Measurements from ENCODE around the gene LAMC1. TPM values are rescaled to one million over a fixed set of nuclear protein-coding genes. Genes with fewer than 3 reads are reported as not detected.

Gene LAMC1
- total and polyA plus RNA-seq, 10 of the 15 experiments (the other 5 are each of a cell fraction or from before 2014, with no cell fraction given) = 4.6 to 51.4 (median 25.6) TPM

DNA sequence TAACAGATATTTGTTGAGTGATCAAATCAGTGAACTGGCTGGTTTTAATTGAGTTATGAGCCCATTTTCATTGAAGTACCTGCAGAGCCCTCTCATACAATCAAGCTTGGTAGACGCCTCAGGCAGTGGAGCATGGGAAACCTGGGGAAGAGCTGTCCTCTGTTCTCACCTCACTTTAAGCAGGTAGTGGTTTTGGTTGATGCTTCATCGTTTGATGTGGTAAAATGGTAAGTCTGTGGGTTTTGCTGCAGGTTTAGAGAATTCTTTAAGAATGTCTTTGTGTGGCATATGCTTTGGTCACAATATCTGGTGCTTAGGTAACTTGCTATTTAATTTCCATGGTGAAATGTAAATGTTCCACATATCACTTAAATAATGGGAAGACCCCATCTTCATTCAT is 10.0 kb downstream of the LAMC1 start (continued):
- TF ChIP-seq, protein P1, sequence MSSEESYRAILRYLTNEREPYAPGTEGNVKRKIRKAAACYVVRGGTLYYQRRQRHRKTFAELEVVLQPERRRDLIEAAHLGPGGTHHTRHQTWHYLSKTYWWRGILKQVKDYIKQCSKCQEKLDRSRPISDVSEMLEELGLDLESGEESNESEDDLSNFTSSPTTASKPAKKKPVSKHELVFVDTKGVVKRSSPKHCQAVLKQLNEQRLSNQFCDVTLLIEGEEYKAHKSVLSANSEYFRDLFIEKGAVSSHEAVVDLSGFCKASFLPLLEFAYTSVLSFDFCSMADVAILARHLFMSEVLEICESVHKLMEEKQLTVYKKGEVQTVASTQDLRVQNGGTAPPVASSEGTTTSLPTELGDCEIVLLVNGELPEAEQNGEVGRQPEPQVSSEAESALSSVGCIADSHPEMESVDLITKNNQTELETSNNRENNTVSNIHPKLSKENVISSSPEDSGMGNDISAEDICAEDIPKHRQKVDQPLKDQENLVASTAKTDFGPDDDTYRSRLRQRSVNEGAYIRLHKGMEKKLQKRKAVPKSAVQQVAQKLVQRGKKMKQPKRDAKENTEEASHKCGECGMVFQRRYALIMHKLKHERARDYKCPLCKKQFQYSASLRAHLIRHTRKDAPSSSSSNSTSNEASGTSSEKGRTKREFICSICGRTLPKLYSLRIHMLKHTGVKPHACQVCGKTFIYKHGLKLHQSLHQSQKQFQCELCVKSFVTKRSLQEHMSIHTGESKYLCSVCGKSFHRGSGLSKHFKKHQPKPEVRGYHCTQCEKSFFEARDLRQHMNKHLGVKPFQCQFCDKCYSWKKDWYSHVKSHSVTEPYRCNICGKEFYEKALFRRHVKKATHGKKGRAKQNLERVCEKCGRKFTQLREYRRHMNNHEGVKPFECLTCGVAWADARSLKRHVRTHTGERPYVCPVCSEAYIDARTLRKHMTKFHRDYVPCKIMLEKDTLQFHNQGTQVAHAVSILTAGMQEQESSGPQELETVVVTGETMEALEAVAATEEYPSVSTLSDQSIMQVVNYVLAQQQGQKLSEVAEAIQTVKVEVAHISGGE (CRISPR knock-in tag; IDR thresholded peaks at IDR 0.05) = no peak
- TF ChIP-seq, protein P2, sequence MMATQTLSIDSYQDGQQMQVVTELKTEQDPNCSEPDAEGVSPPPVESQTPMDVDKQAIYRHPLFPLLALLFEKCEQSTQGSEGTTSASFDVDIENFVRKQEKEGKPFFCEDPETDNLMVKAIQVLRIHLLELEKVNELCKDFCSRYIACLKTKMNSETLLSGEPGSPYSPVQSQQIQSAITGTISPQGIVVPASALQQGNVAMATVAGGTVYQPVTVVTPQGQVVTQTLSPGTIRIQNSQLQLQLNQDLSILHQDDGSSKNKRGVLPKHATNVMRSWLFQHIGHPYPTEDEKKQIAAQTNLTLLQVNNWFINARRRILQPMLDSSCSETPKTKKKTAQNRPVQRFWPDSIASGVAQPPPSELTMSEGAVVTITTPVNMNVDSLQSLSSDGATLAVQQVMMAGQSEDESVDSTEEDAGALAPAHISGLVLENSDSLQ (IDR thresholded peaks at IDR 0.05) = no peak
- no peak for TF ChIP-seq EZH2 (IDR thresholded peaks at IDR 0.05; ENCODE audit: borderline replicate concordance, control insufficient read depth, low read depth, low read length)
- peak; percentile 56; the same call in 1 of the 2 replicates for TF ChIP-seq GATAD2B (conservative IDR thresholded peaks at IDR 0.05; ENCODE audit: low read depth)
- TF ChIP-seq KAT2A (conservative IDR thresholded peaks at IDR 0.05; ENCODE audit: control insufficient read depth, low read depth, low read length) = no peak
- no peak for TF ChIP-seq KDM1A (IDR thresholded peaks at IDR 0.05; ENCODE audit: borderline replicate concordance)
- peak; percentile 62 for TF ChIP-seq NBN (IDR thresholded peaks at IDR 0.05)
- no peak for TF ChIP-seq E4F1 (IDR thresholded peaks at IDR 0.05; ENCODE audit: borderline replicate concordance, partially characterized antibody)
- TF ChIP-seq, protein P3, sequence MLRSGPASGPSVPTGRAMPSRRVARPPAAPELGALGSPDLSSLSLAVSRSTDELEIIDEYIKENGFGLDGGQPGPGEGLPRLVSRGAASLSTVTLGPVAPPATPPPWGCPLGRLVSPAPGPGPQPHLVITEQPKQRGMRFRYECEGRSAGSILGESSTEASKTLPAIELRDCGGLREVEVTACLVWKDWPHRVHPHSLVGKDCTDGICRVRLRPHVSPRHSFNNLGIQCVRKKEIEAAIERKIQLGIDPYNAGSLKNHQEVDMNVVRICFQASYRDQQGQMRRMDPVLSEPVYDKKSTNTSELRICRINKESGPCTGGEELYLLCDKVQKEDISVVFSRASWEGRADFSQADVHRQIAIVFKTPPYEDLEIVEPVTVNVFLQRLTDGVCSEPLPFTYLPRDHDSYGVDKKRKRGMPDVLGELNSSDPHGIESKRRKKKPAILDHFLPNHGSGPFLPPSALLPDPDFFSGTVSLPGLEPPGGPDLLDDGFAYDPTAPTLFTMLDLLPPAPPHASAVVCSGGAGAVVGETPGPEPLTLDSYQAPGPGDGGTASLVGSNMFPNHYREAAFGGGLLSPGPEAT (IDR thresholded peaks at IDR 0.05; ENCODE audit: low read depth) = peak; percentile 77
- no peak for TF ChIP-seq WRNIP1 (IDR thresholded peaks at IDR 0.05; ENCODE audit: borderline replicate concordance, low read depth, low read length)
- no peak for TF ChIP-seq KLF5 (IDR thresholded peaks at IDR 0.05; ENCODE audit: partially characterized antibody)
- no peak for TF ChIP-seq RCOR1 (conservative IDR thresholded peaks at IDR 0.05; ENCODE audit: low read depth, low read length)
- no peak for TF ChIP-seq NFYA (IDR thresholded peaks at IDR 0.05; ENCODE audit: borderline replicate concordance, low read depth, low read length)
- peak; percentile 99 for TF ChIP-seq TCF7 (IDR thresholded peaks at IDR 0.05; ENCODE audit: borderline replicate concordance)
- TF ChIP-seq YBX1 (IDR thresholded peaks at IDR 0.05) = no peak
- TF ChIP-seq FOS (IDR thresholded peaks at IDR 0.05; ENCODE audit: borderline replicate concordance, extremely low read depth, insufficient read length) = no peak
- no peak for TF ChIP-seq CBX3 (IDR thresholded peaks at IDR 0.05; ENCODE audit: borderline replicate concordance, low read depth)
- no peak for TF ChIP-seq NFYB (IDR thresholded peaks at IDR 0.05; ENCODE audit: insufficient read depth, low read depth, low read length)
- TF ChIP-seq BACH1 (IDR thresholded peaks at IDR 0.05; ENCODE audit: borderline replicate concordance) = 0 out of 2 replicates have a peak, but pooled peaks have one; percentile 14
- no peak for TF ChIP-seq JUNB (IDR thresholded peaks at IDR 0.05)
- no peak for TF ChIP-seq NR2C2 (IDR thresholded peaks at IDR 0.05; ENCODE audit: borderline replicate concordance, control insufficient read depth, insufficient read length, low read depth)
- no peak for TF ChIP-seq FOXK2 (IDR thresholded peaks at IDR 0.05)
- TF ChIP-seq BHLHE40 (IDR thresholded peaks at IDR 0.05; ENCODE audit: borderline replicate concordance in 1 of 2, low read depth in 2 of 2, low read length in 1 of 2) = peak in 1 of 2 experiments; percentile 62; a peak in 1 of 4 replicates
- TF ChIP-seq MXI1 (IDR thresholded peaks at IDR 0.05; ENCODE audit: low read depth, low read length) = no peak
